B cell (primary cell): ENCODE data around the gene MTHFD2L. TPM values are rescaled to one million over a fixed set of nuclear protein-coding genes. Genes with fewer than 3 reads are reported as not detected.

Experiments
- ATAC-seq: fragments of 200-7000 bp; cut with Tn5 transposase; one replicate; pipeline ENCODE4 v1.10.0; 2021; ENCODE audit warnings: low read depth, mild to moderate bottlenecking, moderate number of reproducible peaks, moderate library complexity
- CTCF ChIA-PET: fragments of 350-600 bp; sonication (Branson Sonifier 250); formaldehyde crosslinking; loops from one replicate; lab custom pipeline; 2021; ENCODE audit warnings: antibody characterized with exemption, inconsistent platforms; lab: Charles Lee
- POLR2A ChIA-PET: fragments of 350-600 bp; sonication (Branson Sonifier 250); formaldehyde crosslinking; loops from one replicate; lab custom pipeline; 2021; ENCODE audit warnings: antibody characterized with exemption; lab: Charles Lee
- DNase-seq: peaks from one replicate; pipeline ENCODE4 v3.0.0; 2013
- H2AFZ ChIP-seq: 2 replicates; pipeline ENCODE4 v1.6.1; 2012; ENCODE audit warnings: mild to moderate bottlenecking, low read depth, low read length; ENCODE audit not compliant: insufficient read depth, poor library complexity, severe bottlenecking
- H3K27ac ChIP-seq, 2 donors: 1 replicate in 1 of 2; 2 replicates in 1 of 2; pipeline ENCODE4 v1.5.1; 2012 to 2013; ENCODE audit warnings: low read length in 2 of 2, mild to moderate bottlenecking in 2 of 2, moderate library complexity in 1 of 2
- H3K27me3 ChIP-seq, 4 experiments: fragments of 200-600 bp in 1 of 4; sonication (generic) in 1 of 4; replicated peaks in 1 of 4; 1 replicate in 2 of 4; 2 replicates in 2 of 4; pipeline versions ENCODE4 v1.6.1 to v1.7.0; 2013 to 2016; ENCODE audit warnings: low read length in 3 of 4, mild to moderate bottlenecking in 2 of 4, mixed read lengths in 1 of 4, moderate library complexity in 1 of 4; ENCODE audit not compliant: insufficient read depth in 4 of 4, control insufficient read depth in 3 of 4; ENCODE audit errors: control extremely low read depth in 1 of 4
- H3K36me3 ChIP-seq, 2 experiments: replicated peaks in 1 of 2; 1 replicate in 1 of 2; 2 replicates in 1 of 2; pipeline versions ENCODE4 v1.6.1 to v1.7.1; 2013; ENCODE audit warnings: low read length in 1 of 2; ENCODE audit not compliant: insufficient read depth in 2 of 2, control insufficient read depth in 1 of 2; ENCODE audit errors: control extremely low read depth in 1 of 2, extremely low read depth in 1 of 2
- H3K4me1 ChIP-seq, 2 donors: fragments of 200-600 bp in 1 of 2; sonication (generic) in 1 of 2; 1 replicate in 1 of 2; 2 replicates in 1 of 2; pipeline versions ENCODE4 v1.5.1 to v1.6.1; 2013 to 2017; ENCODE audit warnings: low read length in 2 of 2; ENCODE audit not compliant: control insufficient read depth in 2 of 2, insufficient read depth in 2 of 2
- H3K4me2 ChIP-seq: replicated peaks from 2 replicates; pipeline ENCODE3; 2012; ENCODE audit warnings: mild to moderate bottlenecking, low read depth, low read length; ENCODE audit not compliant: poor library complexity, severe bottlenecking
- H3K4me3 ChIP-seq, 5 experiments: fragments of 200-600 bp in 1 of 5; sonication (generic) in 1 of 5; 1 replicate in 3 of 5; 2 replicates in 2 of 5; pipeline versions ENCODE4 v1.5.1 to v1.7.0; 2011 to 2016; ENCODE audit warnings: low read length in 4 of 5, mild to moderate bottlenecking in 4 of 5, low read depth in 2 of 5, control low read depth in 1 of 5, moderate library complexity in 1 of 5; ENCODE audit not compliant: insufficient read depth in 1 of 5; ENCODE audit errors: control extremely low read depth in 1 of 5, extremely low read depth in 1 of 5
- H3K79me2 ChIP-seq: fragments of 200-600 bp; sonication (generic); one replicate; pipeline ENCODE4 v1.6.0; 2016; ENCODE audit warnings: low read length; ENCODE audit not compliant: control insufficient read depth, insufficient read depth
- H3K9ac ChIP-seq: fragments of 200-600 bp; sonication (generic); 2 replicates; pipeline ENCODE4 v1.6.1; 2017; ENCODE audit warnings: mild to moderate bottlenecking, low read length, moderate library complexity
- H3K9me3 ChIP-seq, 3 donors: one replicate each; pipeline versions ENCODE4 v1.6.1 to v1.7.1; 2013; ENCODE audit warnings: low read length in 2 of 3; ENCODE audit not compliant: control insufficient read depth in 2 of 3, insufficient read depth in 1 of 3; ENCODE audit errors: control extremely low read depth in 1 of 3
- H4K20me1 ChIP-seq: 2 replicates; pipeline ENCODE4 v1.6.0; 2012; ENCODE audit warnings: mild to moderate bottlenecking, low read length; ENCODE audit not compliant: insufficient read depth, control insufficient read depth, poor library complexity, severe bottlenecking
- H3K27ac Mint-ChIP-seq: one replicate; pipeline ENCODE4 v1.8.0; 2021; ENCODE audit warnings: mixed read lengths
- H3K27me3 Mint-ChIP-seq: one replicate; pipeline ENCODE4 v1.8.0; 2021; ENCODE audit warnings: mixed read lengths
- H3K4me1 Mint-ChIP-seq: one replicate; pipeline ENCODE4 v1.8.0; 2021; ENCODE audit warnings: mixed read lengths
- H3K4me3 Mint-ChIP-seq: one replicate; pipeline ENCODE4 v1.8.0; 2021; ENCODE audit warnings: mixed read lengths
- H3K9me3 Mint-ChIP-seq: one replicate; pipeline ENCODE4 v1.8.0; 2022; ENCODE audit warnings: mixed read lengths; ENCODE audit not compliant: insufficient read depth
- EZH2 ChIP-seq: IDR thresholded peaks from 2 replicates; pipeline ENCODE4 v1.6.1; 2012; ENCODE audit warnings: borderline replicate concordance, low read depth, mild to moderate bottlenecking, moderate library complexity, low read length; ENCODE audit not compliant: insufficient read depth, poor library complexity, severe bottlenecking
- WGBS: methylation state at CpG from one replicate; pipeline ENCODE4 v1.1.5; 2013; ENCODE audit warnings: missing lambda C conversion rate; ENCODE audit not compliant: insufficient coverage; 5-methylcytosine and 5-hydroxymethylcytosine counted together
- intact Hi-C: fragments of 100-400 bp; cut with micrococcal nuclease; formaldehyde crosslinking; loops from one replicate; pipeline ENCODE4 v1.10.0; 2022
- polyA plus RNA-seq: library from polyadenylated mRNA; depleted of rRNA; stranded (reverse); fragments of >200 nt; gene quantifications from 2 replicates; pipeline ENCODE4 v1.2.3, GENCODE V29; 2012
- total RNA-seq, 2 donors: library from RNA; stranded (reverse); fragments of 120-200 nt in 1 of 2; gene quantifications; 1 replicate in 1 of 2; 2 replicates in 1 of 2; pipeline versions ENCODE4 v1.2.3 to v1.2.4, GENCODE V29; 2013 to 2022
- TF ChIP-seq, protein P1 (sequence below): fragments of 200-600 bp; IDR thresholded peaks from one replicate; pipeline ENCODE4 v1.8.0; 2022; ENCODE audit warnings: antibody characterized with exemption, mild to moderate bottlenecking

The MTHFD2L gene
- total and polyA plus RNA-seq, 2 donors (not counting 1 experiment from before 2014, with no cell fraction given), result 5.5 to 12.6 TPM

DNA sequence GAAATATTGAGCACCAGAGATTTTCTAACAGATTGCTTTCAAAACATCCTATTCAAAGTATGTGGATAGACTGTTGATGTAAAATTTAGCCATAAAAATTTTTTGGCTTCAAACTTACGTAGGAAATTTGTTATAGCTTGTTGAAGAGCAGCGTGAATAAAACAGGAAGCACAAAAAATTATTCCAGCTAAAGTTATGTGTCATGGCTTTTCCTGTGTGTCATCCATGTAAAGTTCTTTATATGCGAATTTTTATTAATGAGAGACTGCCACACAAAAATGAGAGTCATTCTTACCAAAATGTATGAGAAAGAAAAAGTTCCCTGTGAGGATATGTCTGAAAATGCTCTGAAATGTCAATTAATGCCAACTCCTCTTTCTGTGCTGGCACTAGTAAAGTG lies 169.8 kb downstream of the MTHFD2L start:
- CTCF ChIA-PET, result no interaction called here
- Histone ChIP-seq H3K9ac (no peak overlapping the region), H3K9me3 (no peaks in the 10 kb centered on the region), H4K20me1 (no peaks in the 10 kb centered on the region), H3K4me1 (no peaks in the 10 kb centered on the region), H3K36me3 (no peaks in the 10 kb centered on the region), H3K27me3 (peaks cover 0 to 10% (median 8%) of the 10 kb centered on the region in 4 experiments), H3K79me2 (no peaks in the 10 kb centered on the region), H3K4me3 (no peak overlapping the region), H3K4me2 (no peak overlapping the region), H3K27ac (no peak overlapping the region), H2AFZ (no peak overlapping the region)
- Mint-ChIP-seq H3K4me1 (no peaks in the 10 kb centered on the region), H3K27me3 (peaks cover 22% of the 10 kb centered on the region), H3K9me3 (no peaks in the 10 kb centered on the region), H3K4me3 (no peak overlapping the region), H3K27ac (no peak overlapping the region)
- no CpG with 5 or more reads among the region's 3 CpGs for WGBS
- TF ChIP-seq, protein P1, sequence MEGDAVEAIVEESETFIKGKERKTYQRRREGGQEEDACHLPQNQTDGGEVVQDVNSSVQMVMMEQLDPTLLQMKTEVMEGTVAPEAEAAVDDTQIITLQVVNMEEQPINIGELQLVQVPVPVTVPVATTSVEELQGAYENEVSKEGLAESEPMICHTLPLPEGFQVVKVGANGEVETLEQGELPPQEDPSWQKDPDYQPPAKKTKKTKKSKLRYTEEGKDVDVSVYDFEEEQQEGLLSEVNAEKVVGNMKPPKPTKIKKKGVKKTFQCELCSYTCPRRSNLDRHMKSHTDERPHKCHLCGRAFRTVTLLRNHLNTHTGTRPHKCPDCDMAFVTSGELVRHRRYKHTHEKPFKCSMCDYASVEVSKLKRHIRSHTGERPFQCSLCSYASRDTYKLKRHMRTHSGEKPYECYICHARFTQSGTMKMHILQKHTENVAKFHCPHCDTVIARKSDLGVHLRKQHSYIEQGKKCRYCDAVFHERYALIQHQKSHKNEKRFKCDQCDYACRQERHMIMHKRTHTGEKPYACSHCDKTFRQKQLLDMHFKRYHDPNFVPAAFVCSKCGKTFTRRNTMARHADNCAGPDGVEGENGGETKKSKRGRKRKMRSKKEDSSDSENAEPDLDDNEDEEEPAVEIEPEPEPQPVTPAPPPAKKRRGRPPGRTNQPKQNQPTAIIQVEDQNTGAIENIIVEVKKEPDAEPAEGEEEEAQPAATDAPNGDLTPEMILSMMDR, result no peak
- TF ChIP-seq EZH2, result no peak
- POLR2A ChIA-PET, result no interaction called here
- intact Hi-C loops, result no loop called here
- ATAC-seq (no peak), DNase-seq (no peak)

DNA sequence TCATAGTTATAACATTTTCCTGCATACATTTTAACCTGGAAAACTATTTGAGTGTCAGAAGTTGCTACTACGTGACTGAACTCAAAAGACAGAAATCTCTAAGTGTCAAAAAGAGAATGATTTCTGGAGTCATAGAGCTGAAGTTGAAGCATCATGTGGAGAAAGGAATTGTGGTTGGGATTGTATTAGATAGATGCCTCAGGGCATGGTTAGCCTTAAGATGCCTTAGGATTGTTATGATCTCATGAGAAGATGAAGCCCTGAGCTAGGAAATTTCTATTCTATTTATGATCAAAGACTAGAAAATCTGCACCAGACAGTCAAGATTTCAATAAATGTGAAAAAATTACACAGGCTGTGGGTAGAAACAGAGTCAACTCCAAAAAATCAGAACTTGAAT lies 170.6 kb downstream of the MTHFD2L start:
- intact Hi-C loops, result no loop called here

More for the DNA sequence above, 170.6 kb downstream of the MTHFD2L start:
- H3K27me3 Mint-ChIP-seq, result peaks cover 21% of the 10 kb centered on the region
- Histone ChIP-seq H3K27me3 (peaks cover 0 to 9% (median 6%) of the 10 kb centered on the region in 4 experiments), H3K4me2 (no peak overlapping the region), H2AFZ (no peak overlapping the region), H3K36me3 (no peaks in the 10 kb centered on the region), H3K27ac (no peak overlapping the region), H4K20me1 (no peaks in the 10 kb centered on the region), H3K4me1 (no peaks in the 10 kb centered on the region), H3K79me2 (no peaks in the 10 kb centered on the region), H3K9me3 (no peaks in the 10 kb centered on the region), H3K4me3 (no peak overlapping the region), H3K9ac (no peak overlapping the region)
- TF ChIP-seq, protein P1, result no peak
- TF ChIP-seq EZH2, result no peak
- ATAC-seq (no peak), DNase-seq (no peak)
- ChIA-PET POLR2A (no interaction called here), CTCF (no interaction called here)
- H3K4me3 Mint-ChIP-seq, result no peak overlapping the region
- H3K27ac Mint-ChIP-seq, result no peak overlapping the region
- no CpG with 5 or more reads among the region's 1 CpG for WGBS
- no peaks in the 10 kb centered on the region for H3K9me3 Mint-ChIP-seq
- H3K4me1 Mint-ChIP-seq, result no peaks in the 10 kb centered on the region
